Ectodermal cell (in vitro differentiated cells): ENCODE measurements around the gene NXPH4.

Experiments
- H3K27ac ChIP-seq: 2 replicates; pipeline ENCODE4 v1.7.0; 2013; ENCODE audit warnings: mild to moderate bottlenecking, low read depth, low read length; ENCODE audit not compliant: insufficient read depth, poor library complexity, severe bottlenecking
- H3K27me3 ChIP-seq: 2 replicates; pipeline ENCODE4 v1.7.0; 2013; ENCODE audit warnings: mild to moderate bottlenecking, low read length; ENCODE audit not compliant: insufficient read depth, control insufficient read depth, poor library complexity, severe bottlenecking
- H3K36me3 ChIP-seq: one replicate; pipeline ENCODE4 v1.7.0; 2013; ENCODE audit warnings: low read length; ENCODE audit not compliant: control insufficient read depth, insufficient read depth
- H3K4me1 ChIP-seq: one replicate; pipeline ENCODE4 v1.7.0; 2013; ENCODE audit warnings: low read length; ENCODE audit not compliant: control insufficient read depth, insufficient read depth
- H3K4me3 ChIP-seq: 2 replicates; pipeline ENCODE4 v1.7.0; 2013; ENCODE audit warnings: low read depth, low read length, control low read depth; ENCODE audit not compliant: insufficient read depth
- H3K9me3 ChIP-seq: 2 replicates; pipeline ENCODE4 v1.7.0; 2013; ENCODE audit warnings: mild to moderate bottlenecking, low read length, moderate library complexity; ENCODE audit not compliant: control insufficient read depth
- WGBS, 2 experiments: methylation state at CpG; one replicate each; pipeline ENCODE4 v1.1.7; 2013; ENCODE audit warnings: missing lambda C conversion rate in 2 of 2; 5-methylcytosine and 5-hydroxymethylcytosine counted together

Gene NXPH4

GRCh38 chr12:57182918-57183575 is 33.5 kb upstream of the NXPH4 start:
- H3K4me3 ChIP-seq: no peak overlapping the region
- no peaks in the 10 kb centered on the region for H3K9me3 ChIP-seq
- H3K27ac ChIP-seq: no peak overlapping the region
- H3K36me3 ChIP-seq: peaks cover 74% of the 10 kb centered on the region
- no peaks in the 10 kb centered on the region for H3K27me3 ChIP-seq
- H3K4me1 ChIP-seq: no peaks in the 10 kb centered on the region
- WGBS, 2 experiments: 78 to 79% methylated on average over 13 of the region's 13 CpGs

- Histone ChIP-seq H3K9me3 (no peaks in the 10 kb centered on the region), H3K4me1 (no peaks in the 10 kb centered on the region), H3K4me3 (no peak overlapping the region), H3K27ac (no peak overlapping the region), H3K27me3 (no peaks in the 10 kb centered on the region), H3K36me3 (peaks cover 63% of the 10 kb centered on the region)
- 95 to 96% methylated on average over 22 of the region's 22 CpGs for WGBS, 2 experiments
Measured at GRCh38 chr12:57183939-57184725, 32.5 kb upstream of the NXPH4 start.

GRCh38 chr12:57185403-57185802 is 31.2 kb upstream of the NXPH4 start:
- H3K4me3 ChIP-seq: no peak overlapping the region
- no peaks in the 10 kb centered on the region for H3K9me3 ChIP-seq
- WGBS, 2 experiments: 96 to 97% methylated on average over 25 of the region's 25 CpGs
- H3K27me3 ChIP-seq: no peaks in the 10 kb centered on the region
- peaks cover 55% of the 10 kb centered on the region for H3K36me3 ChIP-seq
- no peak overlapping the region for H3K27ac ChIP-seq
- no peaks in the 10 kb centered on the region for H3K4me1 ChIP-seq

GRCh38 chr12:57185906-57186508 is 30.6 kb upstream of the NXPH4 start:
- no peaks in the 10 kb centered on the region for H3K9me3 ChIP-seq
- peaks cover 53% of the 10 kb centered on the region for H3K36me3 ChIP-seq
- H3K4me3 ChIP-seq: no peak overlapping the region
- H3K4me1 ChIP-seq: no peaks in the 10 kb centered on the region
- WGBS, 2 experiments: 95 to 96% methylated on average over 12 of the region's 12 CpGs
- no peaks in the 10 kb centered on the region for H3K27me3 ChIP-seq
- H3K27ac ChIP-seq: no peak overlapping the region

GRCh38 chr12:57187222-57188089 is 29.1 kb upstream of the NXPH4 start:
- Histone ChIP-seq H3K9me3 (no peaks in the 10 kb centered on the region), H3K36me3 (peaks cover 67% of the 10 kb centered on the region), H3K4me1 (no peaks in the 10 kb centered on the region), H3K27me3 (no peaks in the 10 kb centered on the region), H3K4me3 (no peak overlapping the region), H3K27ac (no peak overlapping the region)
- WGBS, 2 experiments: 92 to 93% methylated on average over 21 of the region's 21 CpGs

GRCh38 chr12:57188090-57188425 is 28.5 kb upstream of the NXPH4 start:
- Histone ChIP-seq H3K36me3 (peaks cover 68% of the 10 kb centered on the region), H3K4me1 (no peaks in the 10 kb centered on the region), H3K9me3 (no peaks in the 10 kb centered on the region), H3K4me3 (no peak overlapping the region), H3K27me3 (no peaks in the 10 kb centered on the region), H3K27ac (no peak overlapping the region)
- 96 to 97% methylated on average over 8 of the region's 8 CpGs for WGBS, 2 experiments

- H3K9me3 ChIP-seq: no peaks in the 10 kb centered on the region
- H3K27ac ChIP-seq: no peak overlapping the region
- WGBS, 2 experiments: 92 to 98% methylated on average over 6 of the region's 6 CpGs
- no peaks in the 10 kb centered on the region for H3K27me3 ChIP-seq
- H3K36me3 ChIP-seq: peaks cover 63% of the 10 kb centered on the region
- H3K4me3 ChIP-seq: no peak overlapping the region
- H3K4me1 ChIP-seq: no peaks in the 10 kb centered on the region
Measured at GRCh38 chr12:57190037-57190436, 26.6 kb upstream of the NXPH4 start.

- Histone ChIP-seq H3K27me3 (no peaks in the 10 kb centered on the region), H3K4me1 (no peaks in the 10 kb centered on the region), H3K36me3 (peaks cover 62% of the 10 kb centered on the region), H3K9me3 (no peaks in the 10 kb centered on the region), H3K27ac (no peak overlapping the region), H3K4me3 (no peak overlapping the region)
- WGBS, 2 experiments: 97% methylated on average over 23 of the region's 23 CpGs
Measured at GRCh38 chr12:57190821-57191220, 25.8 kb upstream of the NXPH4 start.

GRCh38 chr12:57191410-57191809 is 25.2 kb upstream of the NXPH4 start:
- 94 to 96% methylated on average over 11 of the region's 11 CpGs for WGBS, 2 experiments
- H3K4me3 ChIP-seq: no peak overlapping the region
- no peaks in the 10 kb centered on the region for H3K9me3 ChIP-seq
- H3K27ac ChIP-seq: no peak overlapping the region
- H3K4me1 ChIP-seq: no peaks in the 10 kb centered on the region
- H3K36me3 ChIP-seq: peaks cover 61% of the 10 kb centered on the region
- H3K27me3 ChIP-seq: no peaks in the 10 kb centered on the region

- no peaks in the 10 kb centered on the region for H3K9me3 ChIP-seq
- no peaks in the 10 kb centered on the region for H3K4me1 ChIP-seq
- 94 to 97% methylated on average over 16 of the region's 16 CpGs for WGBS, 2 experiments
- no peak overlapping the region for H3K4me3 ChIP-seq
- H3K27me3 ChIP-seq: no peaks in the 10 kb centered on the region
- peaks cover 57% of the 10 kb centered on the region for H3K36me3 ChIP-seq
- no peak overlapping the region for H3K27ac ChIP-seq
Measured at GRCh38 chr12:57192920-57193319, 23.7 kb upstream of the NXPH4 start.
